HepG2 (cell line): ENCODE measurements around the gene CHMP1A. TPM values are rescaled to one million over a fixed set of nuclear protein-coding genes. Genes with fewer than 3 reads are reported as not detected.

Source experiments
- AGO2 ChIP-seq: fragments of 200-400 bp; formaldehyde crosslinking; optimal IDR thresholded peaks from 2 replicates; pipeline ENCODE3; 2017; ENCODE audit warnings: mild to moderate bottlenecking, low read depth, low read length, moderate library complexity
- AKAP8 ChIP-seq: sonication (generic); formaldehyde crosslinking; IDR thresholded peaks from 2 replicates; pipeline ENCODE4 v1.5.1; 2020; ENCODE audit warnings: mild to moderate bottlenecking, missing genetic modification reagents
- CHD2 ChIP-seq: IDR thresholded peaks from 2 replicates; pipeline ENCODE4 v1.6.1; 2011; ENCODE audit warnings: low read depth, low read length, improper control_type of control experiment
- CREB1 ChIP-seq, 2 experiments: fragments of 450-650 bp in 1 of 2; IDR thresholded peaks; 2 replicates each; pipeline ENCODE4 v1.6.1; 2016 to 2017; ENCODE audit warnings: control low read depth in 1 of 2, mild to moderate bottlenecking in 1 of 2, missing compliant biosample characterization in 1 of 2, missing genetic modification characterization in 1 of 2
- DNMT3B ChIP-seq: conservative IDR thresholded peaks from 2 replicates; pipeline ENCODE4 v1.6.1; 2016; ENCODE audit warnings: missing biosample characterization, control low read depth
- MAZ ChIP-seq, 2 experiments: sonication (generic) in 1 of 2; formaldehyde crosslinking in 1 of 2; IDR thresholded peaks; 2 replicates each; pipeline versions ENCODE4 v1.5.0 to v1.6.1; 2012 to 2020; ENCODE audit warnings: low read depth in 2 of 2, mild to moderate bottlenecking in 2 of 2, borderline replicate concordance in 1 of 2, improper control_type of control experiment in 1 of 2, low read length in 1 of 2, missing genetic modification reagents in 1 of 2, moderate library complexity in 1 of 2
- MTF2 ChIP-seq: sonication (generic); formaldehyde crosslinking; IDR thresholded peaks from 2 replicates; pipeline ENCODE4 v1.5.0; 2020; ENCODE audit warnings: missing genetic modification reagents, borderline replicate concordance
- NCOA2 ChIP-seq: sonication (generic); formaldehyde crosslinking; IDR thresholded peaks from 2 replicates; pipeline ENCODE4 v1.8.0; 2022; ENCODE audit warnings: inconsistent platforms
- NCOR1 ChIP-seq: fragments of 200-600 bp; sonication (generic); IDR thresholded peaks from 2 replicates; pipeline ENCODE4 v1.7.0; 2017; ENCODE audit warnings: antibody characterized with exemption, low read length, borderline replicate concordance
- REL ChIP-seq: sonication (generic); formaldehyde crosslinking; conservative IDR thresholded peaks from 2 replicates; pipeline ENCODE4 v1.8.0; 2022; ENCODE audit warnings: mild to moderate bottlenecking, missing genetic modification reagents, moderate library complexity
- RNF2 ChIP-seq: fragments of 450-650 bp; conservative IDR thresholded peaks from 2 replicates; pipeline ENCODE4 v1.6.1; 2016; ENCODE audit warnings: low read depth
- SP4 ChIP-seq: sonication (generic); formaldehyde crosslinking; IDR thresholded peaks from 2 replicates; pipeline ENCODE4 v1.8.1; 2023; ENCODE audit warnings: mild to moderate bottlenecking, missing genetic modification reagents
- TBL1XR1 ChIP-seq: fragments of 150-350 bp; IDR thresholded peaks from 2 replicates; pipeline ENCODE4 v1.6.1; 2014; ENCODE audit warnings: borderline replicate concordance, low read length; ENCODE audit not compliant: partially characterized antibody
- ZBTB1 ChIP-seq: sonication (generic); formaldehyde crosslinking; IDR thresholded peaks from 2 replicates; pipeline ENCODE4 v1.4.0; 2020; ENCODE audit warnings: missing genetic modification reagents, borderline replicate concordance
- ZNF17 ChIP-seq: sonication (generic); formaldehyde crosslinking; IDR thresholded peaks from 2 replicates; pipeline ENCODE4 v1.5.0; 2020; ENCODE audit warnings: mild to moderate bottlenecking, missing genetic modification reagents
- ZNF24 ChIP-seq: fragments of 450-650 bp; IDR thresholded peaks from 2 replicates; pipeline ENCODE4 v1.6.1; 2017; ENCODE audit warnings: antibody characterized with exemption, mild to moderate bottlenecking
- ZNF264 ChIP-seq: sonication (generic); formaldehyde crosslinking; IDR thresholded peaks from 2 replicates; pipeline ENCODE4 v1.4.0; 2020; ENCODE audit warnings: missing genetic modification reagents
- ZNF343 ChIP-seq: sonication (generic); formaldehyde crosslinking; IDR thresholded peaks from 2 replicates; pipeline ENCODE4 v1.4.0; 2020; ENCODE audit warnings: mild to moderate bottlenecking, missing genetic modification reagents
- ZNF761 ChIP-seq: sonication (generic); formaldehyde crosslinking; conservative IDR thresholded peaks from 2 replicates; pipeline ENCODE4 v1.4.0; 2020; ENCODE audit warnings: mild to moderate bottlenecking, missing genetic modification reagents
- ZNF850 ChIP-seq: sonication (generic); formaldehyde crosslinking; conservative IDR thresholded peaks from 2 replicates; pipeline ENCODE4 v1.9.0; 2021; ENCODE audit warnings: mild to moderate bottlenecking, missing genetic modification reagents
- ZSCAN21 ChIP-seq: sonication (generic); formaldehyde crosslinking; IDR thresholded peaks from 2 replicates; pipeline ENCODE4 v1.8.0; 2022; ENCODE audit warnings: mild to moderate bottlenecking, missing genetic modification reagents, moderate library complexity, borderline replicate concordance
- ZSCAN22 ChIP-seq: sonication (generic); formaldehyde crosslinking; IDR thresholded peaks from 2 replicates; pipeline ENCODE4 v1.4.0; 2020; ENCODE audit warnings: mild to moderate bottlenecking, missing genetic modification reagents
- polyA plus RNA-seq, 8 experiments: library from polyadenylated mRNA; depleted of rRNA in 3 of 8; stranded (reverse) in 7 of 8; unstranded in 1 of 8; fragments of >200 nt; fragmentation: Illumina TruSeq in 4 of 8; extraction: Trizol in 4 of 8; gene quantifications; 2 replicates each; pipeline versions ENCODE4 v1.2.1 to v1.2.3, GENCODE V29; 2011 to 2016; ENCODE audit warnings: low read depth in 4 of 8, missing spikeins in 1 of 8, mixed read lengths in 1 of 8; ENCODE audit not compliant: insufficient read depth in 1 of 8
- total RNA-seq, 5 experiments: library from RNA; depleted of rRNA; stranded (reverse); fragments of >200 nt; fragmentation: Illumina TruSeq; extraction: Trizol; gene quantifications; 2 replicates each; pipeline ENCODE4 v1.2.3, GENCODE V29; 2016; ENCODE audit warnings: low read depth in 1 of 5
- TF ChIP-seq, protein P1 (sequence below): conservative IDR thresholded peaks from 2 replicates; pipeline ENCODE4 v1.6.1; 2018; ENCODE audit warnings: missing genetic modification reagents
- TF ChIP-seq, protein P2 (sequence below): sonication (generic); formaldehyde crosslinking; IDR thresholded peaks from 2 replicates; pipeline ENCODE4 v1.4.0; 2020; ENCODE audit warnings: missing genetic modification reagents
- TF ChIP-seq, protein P3 (sequence below): sonication (generic); formaldehyde crosslinking; IDR thresholded peaks from 2 replicates; pipeline ENCODE4 v1.5.1; 2020; ENCODE audit warnings: missing genetic modification reagents, mild to moderate bottlenecking, borderline replicate concordance
- TF ChIP-seq, protein P4 (sequence below): sonication (generic); formaldehyde crosslinking; IDR thresholded peaks from 2 replicates; pipeline ENCODE4 v1.4.0; 2020; ENCODE audit warnings: mild to moderate bottlenecking, low read depth, missing genetic modification reagents

Gene CHMP1A
- total and polyA plus RNA-seq, 2 of the 13 experiments (the other 11 are each of a cell fraction or from before 2014, with no cell fraction given): 69.4 to 73.3 TPM

DNA sequence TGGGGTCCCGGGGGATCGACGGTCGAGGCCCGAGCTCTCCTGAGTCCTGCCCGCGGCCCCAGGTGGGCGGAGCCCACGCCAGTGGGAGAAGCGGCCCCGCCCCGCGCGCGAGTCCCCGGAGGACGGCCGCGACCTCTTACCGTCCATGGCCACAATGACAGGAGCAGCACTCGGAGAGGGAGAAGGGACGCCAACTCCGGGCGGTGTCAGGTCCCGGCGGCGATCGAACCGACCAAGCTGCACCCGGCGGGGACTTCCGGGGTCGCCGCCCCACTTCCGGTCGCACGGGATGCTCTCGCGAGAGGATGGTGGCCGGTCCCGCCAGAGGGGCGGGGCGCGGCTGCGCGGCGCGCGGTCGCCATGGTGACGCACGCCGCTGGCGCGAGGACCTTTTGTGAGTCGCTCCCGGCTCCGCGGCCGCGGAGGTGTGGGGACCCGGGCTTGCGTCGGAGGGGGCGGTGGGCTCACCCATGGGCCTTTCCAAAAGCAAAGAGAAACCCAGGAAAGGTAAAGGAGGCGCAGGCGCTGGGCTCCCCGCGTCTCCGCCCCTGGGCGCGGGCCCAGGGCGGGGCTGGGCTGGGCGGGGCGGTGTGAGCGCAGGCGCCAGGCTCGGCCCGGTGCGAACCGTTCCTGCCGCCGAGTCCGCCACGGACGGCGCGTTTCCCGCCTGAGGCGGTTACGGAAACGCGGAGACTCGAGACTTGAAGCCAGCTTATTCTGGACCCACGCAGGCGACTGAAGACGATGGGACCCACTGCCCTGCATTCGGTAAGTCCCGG, at the start of gene CHMP1A, which contains the start of gene SPATA33 (continued):
- peak; percentile 77 for TF ChIP-seq SP4 (CRISPR knock-in tag)
- TF ChIP-seq NCOA2 (CRISPR knock-in tag): no peak; the same call in none of the 2 replicates
- no peak for TF ChIP-seq ZNF850 (CRISPR knock-in tag)
- TF ChIP-seq ZSCAN22 (CRISPR knock-in tag): 0 out of 2 replicates have a peak, but pooled peaks have one; percentile 40
- no peak for TF ChIP-seq NCOR1
- no peak; the same call in 1 of the 2 replicates for TF ChIP-seq CREB1 (IDR thresholded peaks at IDR 0.05)
- no peak for TF ChIP-seq CREB1 (CRISPR knock-in tag; IDR thresholded peaks at IDR 0.05)
- TF ChIP-seq MTF2 (CRISPR knock-in tag): 0 out of 2 replicates have a peak, but pooled peaks have one; percentile 58
- TF ChIP-seq, protein P1, sequence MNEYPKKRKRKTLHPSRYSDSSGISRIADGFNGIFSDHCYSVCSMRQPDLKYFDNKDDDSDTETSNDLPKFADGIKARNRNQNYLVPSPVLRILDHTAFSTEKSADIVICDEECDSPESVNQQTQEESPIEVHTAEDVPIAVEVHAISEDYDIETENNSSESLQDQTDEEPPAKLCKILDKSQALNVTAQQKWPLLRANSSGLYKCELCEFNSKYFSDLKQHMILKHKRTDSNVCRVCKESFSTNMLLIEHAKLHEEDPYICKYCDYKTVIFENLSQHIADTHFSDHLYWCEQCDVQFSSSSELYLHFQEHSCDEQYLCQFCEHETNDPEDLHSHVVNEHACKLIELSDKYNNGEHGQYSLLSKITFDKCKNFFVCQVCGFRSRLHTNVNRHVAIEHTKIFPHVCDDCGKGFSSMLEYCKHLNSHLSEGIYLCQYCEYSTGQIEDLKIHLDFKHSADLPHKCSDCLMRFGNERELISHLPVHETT (CRISPR knock-in tag): peak; percentile 84
- no peak for TF ChIP-seq ZNF17 (CRISPR knock-in tag)
- TF ChIP-seq ZNF24: no peak
- no peak for TF ChIP-seq ZNF264 (CRISPR knock-in tag)
- TF ChIP-seq RNF2: no peak
- TF ChIP-seq CHD2: peak; percentile 96
- no peak for TF ChIP-seq TBL1XR1
- TF ChIP-seq, protein P2, sequence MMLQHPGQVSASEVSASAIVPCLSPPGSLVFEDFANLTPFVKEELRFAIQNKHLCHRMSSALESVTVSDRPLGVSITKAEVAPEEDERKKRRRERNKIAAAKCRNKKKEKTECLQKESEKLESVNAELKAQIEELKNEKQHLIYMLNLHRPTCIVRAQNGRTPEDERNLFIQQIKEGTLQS (CRISPR knock-in tag): no peak; the same call in 1 of the 2 replicates
- TF ChIP-seq ZBTB1 (CRISPR knock-in tag): no peak
- no peak for TF ChIP-seq AGO2
- peak; percentile 91 for TF ChIP-seq AKAP8 (CRISPR knock-in tag)
- TF ChIP-seq ZSCAN21 (CRISPR knock-in tag): peak; percentile 73; the same call in 1 of the 2 replicates
- no peak for TF ChIP-seq DNMT3B (CRISPR knock-in tag)
- TF ChIP-seq REL (CRISPR knock-in tag): peak; percentile 88
- TF ChIP-seq, protein P3, sequence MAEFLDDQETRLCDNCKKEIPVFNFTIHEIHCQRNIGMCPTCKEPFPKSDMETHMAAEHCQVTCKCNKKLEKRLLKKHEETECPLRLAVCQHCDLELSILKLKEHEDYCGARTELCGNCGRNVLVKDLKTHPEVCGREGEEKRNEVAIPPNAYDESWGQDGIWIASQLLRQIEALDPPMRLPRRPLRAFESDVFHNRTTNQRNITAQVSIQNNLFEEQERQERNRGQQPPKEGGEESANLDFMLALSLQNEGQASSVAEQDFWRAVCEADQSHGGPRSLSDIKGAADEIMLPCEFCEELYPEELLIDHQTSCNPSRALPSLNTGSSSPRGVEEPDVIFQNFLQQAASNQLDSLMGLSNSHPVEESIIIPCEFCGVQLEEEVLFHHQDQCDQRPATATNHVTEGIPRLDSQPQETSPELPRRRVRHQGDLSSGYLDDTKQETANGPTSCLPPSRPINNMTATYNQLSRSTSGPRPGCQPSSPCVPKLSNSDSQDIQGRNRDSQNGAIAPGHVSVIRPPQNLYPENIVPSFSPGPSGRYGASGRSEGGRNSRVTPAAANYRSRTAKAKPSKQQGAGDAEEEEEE: no peak; the same call in 1 of the 2 replicates
- TF ChIP-seq MAZ (IDR thresholded peaks at IDR 0.05; ENCODE audit: borderline replicate concordance, low read depth, low read length): peak; percentile 57
- TF ChIP-seq MAZ (CRISPR knock-in tag; IDR thresholded peaks at IDR 0.05; ENCODE audit: low read depth): peak; percentile 66; the same call in 1 of the 2 replicates
- TF ChIP-seq, protein P4, sequence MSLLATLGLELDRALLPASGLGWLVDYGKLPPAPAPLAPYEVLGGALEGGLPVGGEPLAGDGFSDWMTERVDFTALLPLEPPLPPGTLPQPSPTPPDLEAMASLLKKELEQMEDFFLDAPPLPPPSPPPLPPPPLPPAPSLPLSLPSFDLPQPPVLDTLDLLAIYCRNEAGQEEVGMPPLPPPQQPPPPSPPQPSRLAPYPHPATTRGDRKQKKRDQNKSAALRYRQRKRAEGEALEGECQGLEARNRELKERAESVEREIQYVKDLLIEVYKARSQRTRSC: peak; percentile 36; the same call in 1 of the 2 replicates
- TF ChIP-seq ZNF761 (CRISPR knock-in tag): peak; percentile 84
- peak; percentile 49; the same call in 1 of the 2 replicates for TF ChIP-seq ZNF343
